ENCODE measurements around the gene COQ8B. TPM values are rescaled to one million over a fixed set of nuclear protein-coding genes. Genes with fewer than 3 reads are reported as not detected.

Gene COQ8B
- 16.7 and 20.5 TPM in 2 replicates for total RNA-seq

DNA sequence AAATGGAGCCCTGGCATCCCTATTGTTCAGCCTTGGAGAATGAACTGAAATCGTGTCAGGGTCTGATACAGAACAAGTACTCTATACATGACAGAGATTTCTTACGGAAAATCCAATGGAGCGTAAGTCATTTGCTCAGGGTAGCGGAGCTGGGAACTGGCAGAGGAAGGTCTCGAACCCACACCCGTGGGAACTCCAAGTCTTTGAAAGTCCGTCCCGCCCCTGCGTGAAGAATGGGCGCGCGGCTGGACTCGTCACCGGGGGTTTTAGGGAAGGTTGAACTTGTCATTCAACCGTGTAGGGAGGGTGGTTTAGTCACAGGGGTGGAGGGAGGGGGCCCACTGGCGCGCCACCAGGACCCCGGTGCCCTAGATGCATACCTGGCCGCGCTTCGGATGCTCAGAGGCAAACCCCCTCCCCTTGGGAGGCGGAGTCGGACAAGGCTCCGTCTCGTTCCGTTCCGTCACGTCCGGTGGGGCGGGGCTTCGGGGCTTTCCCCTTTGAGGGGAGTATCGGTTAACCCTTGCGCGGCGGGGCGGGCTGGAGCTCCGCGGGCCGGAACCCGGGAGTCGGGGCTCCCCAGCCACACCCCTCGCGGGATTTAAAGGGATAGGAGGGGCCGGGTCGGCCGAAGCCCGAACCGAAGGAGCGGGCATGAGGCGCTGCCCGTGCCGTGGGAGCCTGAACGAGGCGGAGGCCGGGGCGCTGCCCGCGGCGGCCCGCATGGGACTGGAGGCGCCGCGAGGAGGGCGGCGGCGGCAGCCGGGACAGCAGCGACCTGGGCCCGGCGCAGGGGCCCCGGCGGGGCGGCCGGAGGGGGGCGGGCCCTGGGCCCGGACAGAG lies at the start of gene COQ8B, which contains the start of gene ITPKC:
COQ8B (minus strand) TSS at position 405 of the 843 bp plus-strand sequence. CDS start 2,254 bp downstream, outside the sequence.
ITPKC (plus strand) TSS at position 631 of the 843 bp plus-strand sequence; CDS start at position 655, 24 bp downstream.

DNA sequence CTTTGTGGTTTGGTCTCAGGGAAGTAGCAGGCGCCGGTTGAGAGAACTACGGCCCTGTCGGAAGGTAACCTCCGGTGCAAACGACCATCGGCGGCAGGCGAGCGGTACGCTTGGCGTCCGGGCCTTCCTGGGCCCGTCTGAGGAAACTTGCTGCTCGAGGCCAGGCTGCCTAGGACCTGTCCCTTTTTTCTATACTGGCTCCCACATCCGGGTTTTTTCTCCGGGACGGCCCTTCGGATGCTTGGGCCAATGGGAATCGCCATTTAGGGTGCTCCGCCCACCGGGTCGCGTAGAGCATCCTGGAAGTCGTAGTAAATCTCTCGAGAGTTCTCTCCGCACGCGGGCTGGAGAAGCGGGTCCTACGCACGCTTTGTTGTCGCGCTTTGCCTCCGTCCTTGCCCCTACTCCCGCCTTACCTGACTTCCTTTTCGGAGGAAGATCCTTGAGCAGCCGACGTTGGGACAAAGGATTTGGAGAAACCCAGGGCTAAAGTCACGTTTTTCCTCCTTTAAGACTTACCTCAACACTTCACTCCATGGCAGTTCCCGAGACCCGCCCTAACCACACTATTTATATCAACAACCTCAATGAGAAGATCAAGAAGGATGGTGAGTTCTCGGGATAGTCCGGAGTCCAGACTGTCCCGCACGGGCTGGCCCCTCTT lies 34.3 kb upstream of the COQ8B start, which contains the start of gene SNRPA:
SNRPA (plus strand) TSS at position 330 of the 664 bp plus-strand sequence; CDS start at position 536, 206 bp downstream.

DNA sequence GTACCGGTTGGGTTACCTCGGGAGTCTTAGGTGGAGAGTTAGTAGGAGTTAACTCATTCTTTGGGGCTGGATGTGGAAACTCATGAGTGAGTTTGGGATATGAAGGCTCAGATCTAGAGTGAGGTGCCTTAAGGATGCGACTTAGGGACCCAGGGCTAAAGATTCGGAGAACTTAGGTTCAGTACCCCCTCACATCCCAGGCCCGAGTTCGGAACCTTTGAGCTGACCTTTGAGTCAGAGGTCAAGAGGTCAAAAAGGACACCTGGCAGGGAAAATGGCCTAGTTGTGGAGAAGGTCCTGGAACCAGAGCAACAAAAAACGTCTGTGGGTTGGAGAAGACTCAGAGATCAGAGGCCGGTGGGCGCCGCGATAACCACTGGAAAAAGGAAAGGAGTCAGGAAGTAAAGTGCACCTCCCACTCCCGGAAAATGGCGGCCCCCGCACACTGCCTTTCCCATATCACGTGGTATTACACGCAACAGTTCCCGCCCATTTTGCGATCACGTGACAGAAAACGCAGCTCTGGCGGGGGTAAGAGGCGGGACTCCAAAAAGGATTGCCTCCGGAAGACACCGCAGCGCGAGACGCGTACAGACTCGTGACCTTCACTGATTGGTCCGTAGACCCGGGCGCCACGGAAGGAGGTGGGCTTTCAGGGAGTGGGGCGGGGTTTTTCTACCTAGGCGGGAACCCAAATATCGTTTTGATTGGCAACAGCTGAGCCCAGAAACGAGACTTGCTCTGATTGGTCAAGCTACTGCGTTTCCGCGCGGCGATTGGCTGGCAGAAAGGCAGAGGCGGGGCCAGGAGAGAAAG lies 33.6 kb upstream of the COQ8B start, which contains the start of gene ACTMAP:
ACTMAP (minus strand) TSS at position 420 of the 816 bp plus-strand sequence. CDS start 674 bp downstream, outside the sequence.

DNA sequence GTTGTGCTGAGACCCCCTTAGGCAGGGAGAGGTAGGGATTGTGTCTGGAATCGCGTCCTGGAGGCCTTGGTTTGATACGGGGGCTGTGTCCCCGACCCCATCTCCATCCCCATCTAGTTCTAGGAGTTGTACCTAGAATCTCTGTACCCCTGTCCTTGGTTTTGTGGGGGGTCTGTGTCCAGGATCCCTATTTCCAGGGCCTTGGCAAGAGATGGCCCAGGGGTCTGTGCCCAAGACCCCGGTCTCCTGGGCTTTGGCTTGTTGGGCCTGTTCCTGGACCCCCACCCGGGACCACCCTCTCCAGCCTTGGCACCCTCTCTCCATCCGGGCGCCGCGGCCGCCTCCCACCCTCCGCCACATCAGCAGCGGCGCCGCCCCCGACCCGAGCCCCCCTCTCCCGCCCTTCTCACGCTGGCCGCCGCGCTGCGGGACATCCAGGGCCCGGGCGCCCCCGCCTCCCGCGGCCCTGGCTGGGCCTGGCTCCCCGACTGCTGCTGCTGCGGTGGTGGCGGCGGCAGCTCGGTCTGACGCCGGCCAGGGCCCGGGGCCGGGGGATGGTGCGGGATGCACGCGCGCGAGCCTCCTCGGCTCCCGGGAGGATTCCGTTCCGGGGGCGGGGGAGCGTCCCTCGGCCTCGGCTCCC lies 26.5 kb downstream of the COQ8B start, which contains the start of gene NUMBL:
NUMBL (minus strand) TSS at position 602 of the 643 bp plus-strand sequence; CDS start at position 434, 168 bp downstream.

Other genes with a start within 250 kb of the COQ8B start
- gene SPTBN4, start 249.9 kb downstream of the COQ8B start, total RNA-seq = under 0.01 TPM in 1 of 2 replicates, not detected in the other
- 20.6 and 24.3 TPM in 2 replicates for gene SHKBP1, start 140.0 kb downstream of the COQ8B start, total RNA-seq
- 19.9 and 21.7 TPM in 2 replicates for gene LTBP4, start 115.5 kb downstream of the COQ8B start, total RNA-seq
- gene NUMBL, start 26.2 kb downstream of the COQ8B start, total RNA-seq = 7.5 and 10.4 TPM in 2 replicates
- gene ITPKC, start 226 bp upstream of the COQ8B start, total RNA-seq = 16.7 and 21.3 TPM in 2 replicates
- 0.34 and 0.43 TPM in 2 replicates for gene ACTMAP, start 33.6 kb upstream of the COQ8B start, total RNA-seq
- 25.8 and 31.5 TPM in 2 replicates for gene SNRPA, start 34.3 kb upstream of the COQ8B start, total RNA-seq
- not detected in 2 replicates for gene MIA, start 58.6 kb upstream of the COQ8B start, total RNA-seq
- gene RAB4B, start 61.4 kb upstream of the COQ8B start, total RNA-seq = 9.5 and 12.8 TPM in 2 replicates
- 119 and 126 TPM in 2 replicates for gene EGLN2, start 82.3 kb upstream of the COQ8B start, total RNA-seq
- not detected in 2 replicates for gene CYP2A6, start 133.6 kb upstream of the COQ8B start, total RNA-seq
- not detected in 2 replicates for gene CYP2A7, start 165.3 kb upstream of the COQ8B start, total RNA-seq